ENCODE data around the gene DUOX1. TPM values are rescaled to one million over a fixed set of nuclear protein-coding genes. Genes with fewer than 3 reads are reported as not detected.

Gene DUOX1
- total RNA-seq, 6 experiments from 2014 or later, result 0.06 to 1.4 (median 0.19) TPM; not detected in 3

- Histone ChIP-seq H3K4me3 (no peak overlapping the region), H3K36me3 (no peaks in the 10 kb centered on the region), H3K27ac (no peak overlapping the region), H3K27me3 (peaks cover 4 to 13% of the 10 kb centered on the region in 2 donors), H3K9me3 (no peaks in the 10 kb centered on the region), H3K4me1 (peaks cover 0 to 13% (median 2%) of the 10 kb centered on the region in 4 donors)
- no peak for ATAC-seq
- no peak for DNase-seq
- 14% methylated on average over 5 of the region's 14 CpGs for WGBS (ENCODE audit: insufficient coverage, low coverage, low lambda C conversion rate, missing lambda C conversion rate)
- intact Hi-C loops (cut with DNase I), result loop anchor here in 1 of 2 donors (10.0 kb wide), 1 partner anchor 149 kb away; no protein-coding TSS in a partner anchor
- no peak for TF ChIP-seq CTCF (IDR thresholded peaks at IDR 0.05)
- no peak for TF ChIP-seq POLR2A (IDR thresholded peaks at IDR 0.05)
Observed at GRCh38 chr15:45113380-45113990, 16.3 kb upstream of the DUOX1 start.

GRCh38 chr15:45114076-45114750, 15.6 kb upstream of the DUOX1 start, which contains the start of the genes DUOX2 and DUOXA2:
DUOX2 (minus strand) TSS chr15:45114172; CDS start chr15:45113411, 761 bp downstream.
DUOXA2 (plus strand) TSS chr15:45114326; CDS start chr15:45114606, 280 bp downstream.
- ATAC-seq, result peak in 3 of 4 donors; percentile 4 to 21 (median 7)

GRCh38 chr15:45114751-45115085, 15.1 kb upstream of the DUOX1 start:
- no peak for ATAC-seq
- Histone ChIP-seq H3K4me3 (no peak overlapping the region), H3K27me3 (peaks cover 4 to 13% of the 10 kb centered on the region in 2 donors), H3K36me3 (no peaks in the 10 kb centered on the region), H3K27ac (no peak overlapping the region), H3K4me1 (peaks cover 0 to 13% (median 2%) of the 10 kb centered on the region in 4 donors), H3K9me3 (no peaks in the 10 kb centered on the region)
- no peak for DNase-seq
- intact Hi-C loops (cut with DNase I), result loop anchor here (5.0 to 10.0 kb wide), 2 partner anchors 147 to 150 kb away; no protein-coding TSS in a partner anchor
- 23% methylated on average over 2 of the region's 2 CpGs for WGBS (ENCODE audit: insufficient coverage, low coverage, low lambda C conversion rate, missing lambda C conversion rate)
- TF ChIP-seq CTCF (IDR thresholded peaks at IDR 0.05) (no peak), POLR2A (IDR thresholded peaks at IDR 0.05) (no peak)

More at GRCh38 chr15:45114076-45114750, 15.6 kb upstream of the DUOX1 start, which contains the start of the genes DUOX2 and DUOXA2:
- H3K4me1 ChIP-seq, result peaks cover 0 to 13% (median 2%) of the 10 kb centered on the region in 4 donors
- H3K4me3 ChIP-seq, result no peak within 1 kb of the TSS
- H3K36me3 ChIP-seq, result no peaks in the 10 kb centered on the region
- intact Hi-C loops (cut with DNase I), result loop anchor here in 1 of 2 donors (10.0 kb wide), 1 partner anchor 149 kb away; no protein-coding TSS in a partner anchor
- no peak within 1 kb of the TSS for H3K27ac ChIP-seq
- DNase-seq, result no peak
- 4% methylated on average over 24 of the region's 42 CpGs for WGBS (ENCODE audit: insufficient coverage, low coverage, low lambda C conversion rate, missing lambda C conversion rate)
- no peaks in the 10 kb centered on the region for H3K9me3 ChIP-seq
- peaks cover 4 to 13% of the 10 kb centered on the region in 2 donors for H3K27me3 ChIP-seq
- TF ChIP-seq POLR2A (IDR thresholded peaks at IDR 0.05), result no peak

- DNase-seq (no peak), ATAC-seq (no peak)
- Histone ChIP-seq H3K27me3 (peaks cover 4 to 13% of the 10 kb centered on the region in 2 donors), H3K4me3 (no peak overlapping the region), H3K4me1 (peaks cover 0 to 13% (median 2%) of the 10 kb centered on the region in 4 donors), H3K36me3 (no peaks in the 10 kb centered on the region), H3K9me3 (no peaks in the 10 kb centered on the region), H3K27ac (no peak overlapping the region)
- intact Hi-C loops (cut with DNase I), result loop anchor here (5.0 to 10.0 kb wide), 2 partner anchors 148 to 151 kb away; no protein-coding TSS in a partner anchor
- 74% methylated on average over 7 of the region's 7 CpGs for WGBS (ENCODE audit: insufficient coverage, low coverage, low lambda C conversion rate, missing lambda C conversion rate)
- TF ChIP-seq CTCF (IDR thresholded peaks at IDR 0.05) (no peak), POLR2A (IDR thresholded peaks at IDR 0.05) (no peak)
Observed at GRCh38 chr15:45115312-45115820, 14.4 kb upstream of the DUOX1 start.
